Measurements from ENCODE around the gene PDZK1.
"Not testable (repeated sequence)": the region's sequence is repeated elsewhere in the genome, so short reads cannot be mapped to it uniquely, and the experiment has no call there.

The PDZK1 gene

DNA sequence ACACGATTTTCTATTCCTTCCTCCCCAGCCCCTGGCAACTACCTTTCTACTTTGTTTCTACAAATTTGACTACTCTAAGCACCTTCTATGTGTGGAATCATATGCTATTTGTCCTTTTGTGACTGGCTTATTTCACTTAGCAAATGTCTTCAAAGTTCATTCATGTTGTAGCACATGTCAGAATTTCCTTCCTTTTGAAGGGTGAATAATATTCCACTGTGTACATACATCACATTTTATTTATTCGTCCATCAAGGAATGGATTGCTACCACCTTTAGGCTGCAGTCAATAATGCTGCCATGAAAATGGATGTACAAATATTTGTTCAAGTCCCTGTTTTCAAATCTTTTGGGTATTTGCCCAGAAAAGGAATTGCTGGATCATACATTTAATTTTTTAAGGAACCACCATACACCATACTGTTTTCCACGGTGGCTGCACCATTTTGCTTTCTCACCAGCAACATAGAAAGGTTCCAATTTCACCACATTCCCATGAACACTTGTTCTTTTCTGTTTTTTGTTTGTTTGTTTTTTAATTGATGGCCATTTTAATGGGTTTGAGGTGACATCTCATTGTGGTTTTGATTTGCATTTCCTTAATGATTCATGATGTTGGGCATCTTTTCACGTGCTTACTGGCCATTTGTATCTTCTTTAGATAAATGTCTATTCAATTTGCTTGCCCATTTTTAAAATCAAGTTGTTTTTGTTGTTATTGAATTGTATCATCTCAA lies 3.3 kb upstream of the PDZK1 start:
- DNase-seq (ENCODE audit: low read depth in 2 of 2, low spot score in 1 of 2), result no peak

DNA sequence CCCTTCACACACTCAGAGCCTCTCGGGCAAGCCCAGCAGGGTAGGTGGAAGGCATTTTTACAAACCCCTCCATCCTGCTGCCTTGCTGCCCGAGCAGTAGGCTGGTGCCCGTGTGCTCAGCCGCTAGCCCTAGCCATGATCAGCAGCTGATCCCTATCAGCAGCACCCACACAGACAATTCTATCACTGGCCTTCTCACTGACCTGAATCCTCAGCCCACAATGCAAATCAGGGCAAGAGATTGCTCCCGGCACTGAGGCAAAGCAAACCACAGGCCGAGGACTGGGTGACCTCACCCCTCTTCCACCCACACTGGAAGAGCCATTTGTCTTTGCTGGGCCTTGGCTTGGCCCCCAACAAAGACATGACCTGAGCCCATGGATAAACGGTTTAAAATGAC lies 895 bp upstream of the PDZK1 start:
- DNase-seq (ENCODE audit: low read depth in 2 of 2, low spot score in 1 of 2), result no peak

DNA sequence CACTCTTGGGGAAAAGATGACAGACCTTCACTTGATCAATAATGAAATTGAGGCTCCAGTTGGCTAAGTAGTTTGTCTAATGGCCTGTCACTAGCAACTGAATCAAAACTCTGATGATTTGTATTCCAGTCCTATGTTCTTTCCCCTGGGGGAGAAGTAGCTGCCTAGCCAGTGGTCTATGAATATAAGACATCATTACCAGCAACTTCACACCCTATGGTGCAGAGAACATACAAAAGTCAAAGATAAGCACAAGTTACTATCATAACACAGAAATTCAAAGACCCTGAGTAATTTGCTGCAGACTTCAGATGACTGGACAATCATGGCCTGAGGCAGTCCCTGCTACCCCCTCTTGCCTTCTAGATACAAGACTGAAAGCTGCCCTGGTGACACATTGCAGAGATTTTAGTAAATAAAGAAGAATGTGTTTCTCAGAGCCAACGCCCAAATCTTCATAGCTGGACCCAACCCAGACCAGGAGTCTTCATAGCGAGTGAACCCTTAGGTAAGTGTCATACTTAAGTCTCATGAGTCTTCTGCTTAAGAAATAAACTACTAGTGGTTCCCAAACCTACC lies 993 bp downstream of the PDZK1 start:
- DNase-seq (ENCODE audit: low read depth in 2 of 2, low spot score in 1 of 2), result no peak

DNA sequence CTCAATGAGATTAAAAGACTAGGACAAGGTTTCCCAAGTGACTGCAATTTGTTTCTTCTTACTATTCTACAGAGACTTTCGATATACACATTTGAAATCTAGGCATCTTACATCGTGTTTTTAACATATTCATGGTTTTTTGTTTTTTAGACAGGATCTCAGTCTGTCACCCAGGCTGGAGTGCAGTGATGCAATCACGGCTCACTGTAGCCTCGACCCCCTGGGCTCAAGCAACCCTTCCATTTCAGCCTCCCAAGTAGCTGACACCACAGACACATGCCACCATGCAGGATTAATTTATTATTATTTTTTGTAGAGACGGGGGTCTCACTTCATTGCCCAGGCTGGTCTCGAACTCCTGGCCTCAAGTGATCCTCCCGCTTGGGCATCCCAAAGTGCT lies 1.5 kb downstream of the PDZK1 start:
- no peak for DNase-seq (ENCODE audit: low read depth in 2 of 2, low spot score in 1 of 2)

DNA sequence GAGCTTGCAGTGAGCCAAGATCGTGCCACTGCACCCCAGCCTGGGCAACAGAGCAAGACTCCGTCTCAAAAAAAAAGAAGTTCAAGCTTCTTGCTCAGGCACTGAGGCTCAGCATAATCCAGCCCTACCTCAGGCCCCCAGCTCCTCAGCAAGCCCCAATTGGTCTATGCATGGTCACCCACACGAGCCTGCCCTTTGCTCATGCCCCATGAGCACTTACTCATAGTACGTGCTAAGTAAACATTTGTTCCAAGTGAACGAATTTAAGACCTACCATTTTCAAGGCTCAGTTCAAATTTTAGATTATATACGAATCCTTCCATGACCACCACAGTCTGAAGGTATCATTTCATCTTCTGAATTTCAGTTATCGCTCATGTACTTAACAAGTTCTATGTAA lies 4.3 kb downstream of the PDZK1 start:
- DNase-seq (ENCODE audit: low read depth in 2 of 2, low spot score in 1 of 2), result no peak

DNA sequence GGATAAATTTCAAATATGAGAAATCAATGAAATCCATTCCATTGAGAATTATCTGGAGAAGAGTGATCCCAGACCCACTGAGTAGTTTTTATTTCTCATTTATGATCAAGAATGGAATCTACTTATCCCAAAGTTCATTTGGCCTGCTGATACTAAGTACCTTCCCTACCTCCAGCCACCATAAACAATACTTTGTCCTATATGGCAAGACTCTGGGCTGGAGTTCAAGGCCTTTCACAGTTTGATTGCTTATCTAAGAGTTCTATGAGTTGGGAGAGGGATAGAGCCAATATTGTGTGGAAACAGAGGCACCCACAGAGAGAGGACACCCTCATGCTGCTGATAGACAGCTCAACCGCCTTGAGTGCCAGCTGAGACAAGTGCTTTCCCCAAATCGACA lies 5.1 kb downstream of the PDZK1 start:
- DNase-seq (ENCODE audit: low read depth in 2 of 2, low spot score in 1 of 2), result no peak

DNA sequence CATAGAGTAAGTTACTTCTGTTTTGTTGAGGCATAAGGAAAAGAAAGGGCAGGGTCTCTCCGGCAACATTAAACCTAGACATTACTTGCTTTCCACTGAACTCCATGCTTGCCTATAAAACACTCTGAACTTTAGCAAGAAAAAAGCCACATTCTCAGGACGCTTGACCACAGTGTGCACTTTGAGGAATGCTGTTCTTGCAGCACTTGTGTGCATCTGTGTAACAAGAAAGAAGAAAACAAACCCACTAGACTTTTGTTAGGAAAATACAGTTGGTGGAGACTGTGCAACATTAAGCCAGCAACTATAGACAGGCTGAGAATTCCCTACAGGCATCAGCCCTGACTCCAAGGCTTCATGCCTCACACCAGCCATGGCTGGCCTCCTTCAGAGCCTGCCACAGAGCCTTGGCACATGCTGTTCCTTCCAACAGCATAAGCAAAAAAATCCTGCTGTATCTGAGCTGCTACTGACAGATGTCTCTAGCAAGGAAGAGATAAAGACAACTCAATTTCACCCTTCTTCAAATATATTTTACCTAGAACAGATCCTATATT lies 5.8 kb downstream of the PDZK1 start:
- DNase-seq (ENCODE audit: low read depth in 2 of 2, low spot score in 1 of 2), result no peak

DNA sequence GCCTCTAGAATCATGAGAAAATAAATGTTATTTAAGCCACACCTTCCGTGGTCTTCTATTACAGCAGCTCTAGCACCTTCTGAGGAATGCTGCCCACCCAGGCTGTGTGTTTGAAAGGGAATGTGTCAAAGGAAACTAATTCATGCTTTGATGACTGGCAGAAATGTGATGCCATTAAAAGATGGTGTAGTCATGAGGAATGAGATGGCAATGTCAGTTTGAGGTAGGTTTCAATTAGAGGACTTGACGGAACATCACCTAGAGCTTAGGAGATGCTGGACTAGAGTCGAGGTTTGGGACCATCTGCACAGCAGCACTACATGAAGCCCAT lies 10.6 kb downstream of the PDZK1 start:
- DNase-seq (ENCODE audit: low read depth in 2 of 2, low spot score in 1 of 2), result no peak

DNA sequence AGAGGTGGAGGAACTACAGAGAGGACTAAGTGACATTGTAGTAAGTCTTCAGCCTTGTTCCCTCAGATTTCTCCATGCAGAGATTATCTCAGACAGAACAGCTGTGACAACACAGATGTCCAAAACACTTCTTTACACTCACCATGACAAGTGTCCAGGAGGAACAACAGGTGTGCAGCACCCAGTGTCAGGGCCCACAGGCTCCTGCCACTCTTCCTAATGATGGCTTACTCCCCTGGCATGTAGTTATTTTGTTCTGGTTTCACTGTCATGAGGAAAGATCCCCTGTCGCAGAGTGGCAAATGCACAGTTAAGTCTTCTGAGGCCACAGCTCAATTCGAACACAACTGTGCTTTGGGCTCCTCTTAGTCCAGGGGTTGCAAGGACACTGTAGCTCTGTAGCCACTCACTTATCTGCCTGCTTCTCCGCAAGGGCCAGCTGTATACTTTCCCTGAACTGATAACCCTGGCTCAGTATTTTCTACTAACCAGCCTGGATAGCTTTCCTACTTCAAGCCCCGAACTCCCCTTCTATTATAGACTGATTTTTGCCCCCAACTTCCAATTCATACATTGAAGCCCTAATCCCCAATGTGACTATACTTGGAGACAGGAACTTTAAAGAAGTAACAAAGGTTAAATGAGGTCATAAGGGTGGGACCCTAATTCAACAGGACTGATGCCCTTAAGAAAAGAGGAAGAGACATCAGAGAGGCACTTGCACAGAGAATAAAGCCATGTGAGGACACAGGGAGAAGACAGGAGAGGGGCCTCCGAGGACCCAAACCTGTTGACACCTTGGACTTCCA lies 11.1 kb downstream of the PDZK1 start:
- no peak for DNase-seq (ENCODE audit: low read depth in 2 of 2, low spot score in 1 of 2)

DNA sequence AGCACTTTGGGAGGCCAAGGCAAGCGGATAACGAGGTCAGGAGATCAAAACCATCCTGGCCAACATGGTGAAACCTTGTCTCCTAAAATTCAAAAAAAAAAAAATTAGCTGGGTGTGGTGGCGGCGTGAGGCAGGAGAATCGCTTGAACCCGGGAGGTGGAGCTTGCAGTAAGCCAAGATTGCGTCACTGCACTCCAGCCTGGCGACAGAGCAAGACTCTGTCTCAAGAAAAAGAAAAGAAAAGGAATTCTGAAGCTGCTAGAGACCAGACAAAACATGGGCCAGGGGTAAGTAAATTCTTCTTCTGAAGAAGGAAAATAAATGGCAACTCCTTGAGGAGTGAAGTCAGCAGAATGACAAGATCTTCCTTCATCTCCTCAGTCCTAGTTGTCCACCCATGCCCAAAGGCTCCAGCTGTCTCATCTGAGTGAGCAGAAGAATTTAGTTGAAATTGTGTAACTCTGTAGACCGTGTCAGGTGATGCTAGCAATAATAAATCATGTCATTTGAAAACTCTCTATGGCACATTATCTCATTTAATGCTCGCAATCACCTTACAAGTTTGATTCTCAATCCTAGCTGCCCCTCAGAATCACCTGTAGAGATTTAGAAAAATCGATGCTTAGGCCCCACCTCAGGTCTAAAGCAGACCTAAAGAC lies 14.3 kb downstream of the PDZK1 start:
- DNase-seq (ENCODE audit: low read depth in 2 of 2, low spot score in 1 of 2), result no peak

DNA sequence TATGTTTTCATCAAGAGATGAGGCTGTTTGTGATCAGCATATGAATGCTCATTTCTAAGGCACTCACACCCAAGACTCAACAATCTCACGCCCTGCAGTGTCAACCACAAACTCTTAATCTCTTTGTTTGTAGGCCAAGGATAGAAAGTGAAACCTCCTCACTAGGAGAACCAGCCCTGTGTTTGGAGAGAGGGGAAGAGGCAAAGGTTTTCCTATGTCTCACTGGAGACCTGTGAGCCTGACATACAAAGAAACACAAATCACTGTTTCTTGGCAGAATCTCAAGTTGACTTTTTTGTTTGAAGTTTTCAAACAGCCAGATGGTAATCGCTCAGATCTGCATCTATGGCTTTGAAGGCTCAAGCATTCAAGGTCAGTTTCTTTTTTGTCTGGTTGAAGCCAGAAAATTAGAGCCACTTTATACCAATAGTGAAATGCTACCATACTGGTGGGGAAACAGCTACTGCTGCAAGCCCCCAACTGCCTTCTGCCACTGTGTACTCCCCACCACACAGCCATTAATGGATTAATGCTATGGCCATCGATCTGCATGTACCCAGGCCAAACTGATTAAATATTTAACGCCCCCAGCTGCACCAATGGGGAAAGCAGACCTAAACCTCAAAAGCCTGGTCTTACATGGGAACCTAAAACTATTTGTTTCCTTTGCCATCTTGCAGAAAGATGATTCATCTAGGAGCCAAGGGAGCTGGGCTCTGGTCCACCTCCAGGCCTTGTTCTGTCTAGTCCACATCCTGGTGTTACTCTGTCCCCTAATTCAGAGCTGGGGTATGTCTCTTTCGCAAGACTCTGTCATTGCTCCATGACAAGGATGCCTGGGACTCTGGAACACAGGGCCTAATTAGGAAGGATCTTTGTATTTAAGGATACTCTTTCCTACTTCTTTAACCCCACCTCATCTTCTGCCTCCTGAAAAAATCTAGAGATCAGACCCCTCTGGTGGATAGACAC lies 16.3 kb downstream of the PDZK1 start:
- peak; percentile 9 to 12 for DNase-seq (ENCODE audit: low read depth in 2 of 2, low spot score in 1 of 2)

DNA sequence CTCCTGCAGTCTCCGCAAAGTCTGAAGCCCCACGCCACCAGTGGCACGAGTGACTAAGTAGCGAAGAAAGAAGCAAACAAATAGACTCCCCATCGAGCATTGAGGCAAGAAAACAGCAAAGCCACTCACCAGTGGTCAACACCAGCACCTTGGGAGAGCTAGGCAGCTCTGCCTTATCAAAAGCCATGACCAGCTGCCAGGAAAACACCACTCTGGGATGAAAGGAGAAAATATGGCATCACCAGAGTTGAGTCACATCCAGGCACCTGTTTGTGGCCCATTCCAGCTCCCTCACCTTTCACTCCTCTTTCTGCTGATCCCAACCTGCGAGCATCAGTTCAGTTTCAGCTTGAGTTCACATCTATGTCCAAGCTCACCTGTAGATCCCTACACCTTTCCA lies 17.2 kb downstream of the PDZK1 start:
- no peak for DNase-seq (ENCODE audit: low read depth in 2 of 2, low spot score in 1 of 2)

DNA sequence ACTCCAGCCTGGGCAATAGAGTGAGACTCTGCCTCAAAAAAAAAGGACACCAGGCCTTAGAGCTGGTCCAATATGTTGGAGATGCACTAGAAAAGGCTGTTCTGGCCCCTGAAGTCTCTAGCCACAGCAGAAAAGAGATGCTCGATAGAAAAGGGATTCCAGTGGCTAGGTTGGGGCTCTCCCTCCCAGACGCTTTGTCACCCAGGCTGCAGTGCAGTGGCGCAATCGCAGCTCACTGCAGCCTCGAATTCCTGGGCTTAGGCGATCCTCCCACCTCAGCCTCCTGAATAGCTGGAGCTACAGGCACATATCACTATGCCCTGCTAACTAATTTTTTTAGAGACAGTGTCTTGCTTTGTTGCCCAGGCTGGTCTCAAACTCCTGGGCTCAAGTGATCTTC lies 18.2 kb downstream of the PDZK1 start:
- no peak for DNase-seq (ENCODE audit: low read depth in 2 of 2, low spot score in 1 of 2)

DNA sequence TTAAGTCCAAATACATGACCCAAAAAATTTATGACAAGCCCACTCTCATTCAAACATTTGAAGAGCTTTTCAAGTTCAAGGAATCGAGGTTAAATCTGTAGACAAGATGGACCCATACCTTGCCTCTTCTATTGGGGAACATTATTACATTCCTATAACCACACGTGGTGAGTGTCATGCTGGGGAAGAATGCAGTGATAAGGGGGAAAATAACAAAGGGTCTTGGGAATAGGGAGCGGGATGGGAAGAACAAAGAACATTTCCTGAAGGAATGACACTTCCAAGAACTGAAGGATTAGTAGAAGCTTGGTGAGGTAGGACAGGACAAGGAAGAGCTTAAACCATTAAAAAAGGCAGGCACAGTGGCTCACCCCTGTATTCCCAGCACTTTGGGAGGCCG lies 18.8 kb downstream of the PDZK1 start:
- DNase-seq (ENCODE audit: low read depth in 2 of 2, low spot score in 1 of 2), result no peak

DNA sequence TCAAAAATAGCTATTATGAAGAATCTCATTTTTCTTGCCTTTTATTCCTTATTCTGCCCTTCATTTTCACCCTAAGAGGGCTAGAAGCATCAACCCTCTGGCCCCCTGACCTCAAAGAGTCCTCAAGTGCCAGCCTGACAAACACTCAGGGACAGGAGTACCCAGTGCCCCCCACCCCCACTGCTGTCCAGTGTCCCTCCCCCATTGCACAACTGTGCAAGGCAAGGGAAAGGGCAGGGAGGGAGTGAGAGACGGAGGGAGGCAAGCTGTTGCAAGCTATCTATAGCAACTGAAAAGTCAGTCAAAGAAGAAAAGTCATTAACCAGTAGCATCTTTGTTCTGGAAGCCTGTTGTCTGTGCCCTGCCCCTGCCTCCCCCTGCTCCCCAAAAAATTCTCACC lies 21.1 kb downstream of the PDZK1 start:
- DNase-seq (ENCODE audit: low read depth in 2 of 2, low spot score in 1 of 2), result not testable (repeated sequence)

DNA sequence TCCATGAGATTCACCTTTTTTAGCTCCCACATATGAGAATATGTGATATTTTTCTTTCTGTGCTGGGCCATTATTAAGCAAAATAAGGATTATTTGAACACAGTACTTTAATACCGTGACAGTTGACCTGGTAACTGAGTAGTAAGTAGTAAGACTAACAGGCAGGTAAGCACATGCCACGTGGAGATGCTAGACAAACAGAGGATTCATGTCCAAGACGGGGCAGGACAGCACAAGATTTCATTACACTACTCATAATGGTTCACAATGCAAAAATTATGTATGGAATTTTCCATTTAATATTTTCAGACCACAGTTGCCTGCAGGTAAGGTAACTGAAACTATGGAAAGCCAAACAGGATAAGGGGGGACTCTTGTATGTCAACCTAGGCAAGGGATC lies 22.3 kb downstream of the PDZK1 start:
- not testable (repeated sequence) for DNase-seq (ENCODE audit: low read depth in 2 of 2, low spot score in 1 of 2)

DNA sequence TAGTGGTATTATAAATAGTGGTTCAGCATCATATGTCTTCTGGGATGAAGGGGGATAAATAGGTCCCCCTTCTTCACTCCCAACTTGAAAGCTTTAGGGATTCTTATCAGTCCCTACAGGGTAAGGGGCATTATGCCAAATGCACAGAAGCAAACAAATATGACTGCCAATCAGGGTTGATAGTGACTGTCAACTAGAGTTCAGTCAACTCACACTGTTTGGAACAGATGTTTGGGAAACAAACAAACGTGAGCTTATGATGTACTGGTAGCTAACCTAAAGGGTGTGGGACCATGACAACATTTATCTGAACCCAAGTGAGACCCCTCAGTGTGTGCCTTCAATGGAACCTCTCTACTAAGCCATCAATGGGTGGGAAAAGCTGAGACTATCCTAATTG lies 34.0 kb downstream of the PDZK1 start:
- not testable (repeated sequence) for DNase-seq (ENCODE audit: low read depth in 2 of 2, low spot score in 1 of 2)

DNA sequence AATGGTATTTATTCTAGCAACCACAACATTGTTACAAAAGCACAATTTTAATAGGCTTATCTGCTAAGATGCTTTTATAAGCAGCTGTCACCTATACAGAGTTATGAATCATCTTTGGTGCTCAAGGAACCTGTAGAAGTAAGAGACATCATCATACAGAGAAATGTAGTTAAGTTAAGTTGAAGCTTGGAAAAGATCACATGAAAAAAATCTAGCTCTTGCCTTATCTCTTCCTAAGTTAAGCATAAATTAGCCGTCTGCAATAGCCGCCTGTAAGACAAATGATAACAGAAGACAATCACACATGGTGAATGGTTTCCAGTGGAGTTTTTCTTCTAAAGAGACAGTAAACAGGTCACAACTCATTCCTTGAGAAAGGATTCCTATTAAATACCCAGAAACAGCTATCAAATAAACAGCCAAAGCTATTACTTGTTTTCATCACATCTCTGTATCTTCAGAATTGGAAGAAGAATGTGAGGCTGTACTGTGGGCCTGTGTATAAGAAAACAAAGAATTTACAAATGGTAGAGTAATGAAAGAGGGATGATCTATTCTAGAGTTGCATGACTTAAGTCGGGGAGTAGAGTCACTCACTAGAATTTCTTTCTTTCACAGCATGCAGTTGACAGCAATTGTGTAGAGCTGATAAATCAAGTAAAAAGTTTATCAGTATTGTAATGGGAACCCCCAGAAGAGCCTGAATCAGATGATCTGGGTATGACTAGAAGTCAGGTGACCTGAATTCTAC lies 36.0 kb downstream of the PDZK1 start:
- DNase-seq (ENCODE audit: low read depth in 2 of 2, low spot score in 1 of 2), result not testable (repeated sequence)

DNA sequence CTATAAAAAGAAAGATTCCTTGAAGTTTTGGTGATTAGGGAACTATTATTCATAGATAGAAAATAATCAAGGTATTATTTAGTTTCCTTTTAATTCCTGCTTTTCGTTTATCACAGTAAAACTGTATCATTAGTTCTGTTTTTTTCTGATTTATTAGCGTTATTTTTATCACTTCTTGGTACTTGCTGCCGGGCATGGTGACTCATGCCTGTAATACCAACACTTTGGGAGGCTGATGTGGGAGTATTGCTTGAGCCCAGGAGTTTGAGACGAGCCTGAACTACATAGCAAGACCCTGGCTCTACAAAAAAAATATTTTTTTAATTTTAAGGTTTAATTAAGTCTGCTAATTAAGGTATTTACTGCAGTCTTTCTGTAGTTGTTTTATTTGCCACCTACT lies 42.2 kb downstream of the PDZK1 start:
- DNase-seq (ENCODE audit: low read depth in 2 of 2, low spot score in 1 of 2), result not testable (repeated sequence)

DNA sequence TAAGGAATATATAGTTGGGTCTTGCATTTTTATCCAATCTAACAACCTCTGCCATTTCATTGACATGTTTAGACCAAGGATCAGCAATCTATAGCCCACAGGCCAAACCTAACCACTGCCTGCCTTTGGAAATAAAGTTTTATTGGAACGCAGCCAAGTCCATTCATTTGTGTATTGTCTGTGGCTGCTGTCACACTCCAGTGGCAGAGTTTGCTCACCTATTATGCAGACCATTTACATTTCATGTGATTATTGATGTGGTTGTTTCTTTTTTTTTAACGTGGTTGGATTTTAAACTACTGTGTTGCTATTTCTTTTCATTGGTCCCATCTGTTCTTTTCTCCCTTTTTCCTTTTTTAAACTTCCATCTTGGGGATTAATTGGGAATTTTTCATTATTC lies 44.7 kb downstream of the PDZK1 start:
- DNase-seq (ENCODE audit: low read depth in 2 of 2, low spot score in 1 of 2), result not testable (repeated sequence)

Data from stimulated activated CD8-positive, alpha-beta memory T cell treated with anti-CD3 and anti-CD28 coated beads, Interleukin-4, amount 100 ng/mL, for 4 hours (primary cell).